ENCODE measurements around the gene NPTXR. TPM values are rescaled to one million over a fixed set of nuclear protein-coding genes. Genes with fewer than 3 reads are reported as not detected.
"Not testable (repeated sequence)": the region's sequence is repeated elsewhere in the genome, so short reads cannot be mapped to it uniquely, and the experiment has no call there.

The NPTXR gene
- total RNA-seq, 1 experiment from 2014 or later = 12.8 TPM

DNA sequence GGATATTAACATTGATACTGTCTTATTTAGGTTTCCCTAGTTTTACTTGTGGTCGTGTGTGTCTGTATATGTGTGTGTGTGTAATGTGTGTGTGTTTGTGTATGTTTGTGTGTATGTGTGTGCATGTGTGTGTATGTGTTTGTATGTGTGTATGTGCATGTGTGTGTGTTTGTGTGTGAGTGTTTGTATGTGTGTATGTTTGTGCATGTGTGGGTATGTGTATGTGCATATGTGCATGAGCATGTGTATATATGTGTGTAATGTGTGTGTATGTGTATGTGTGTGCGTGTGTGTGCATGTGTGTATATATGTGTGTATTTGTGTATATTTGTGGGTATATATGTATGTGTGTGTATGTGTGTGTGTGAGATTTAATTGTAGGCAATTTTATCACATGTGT is 32.6 kb downstream of the NPTXR start:
- ChIA-PET CTCF (no interaction called here), POLR2A (no interaction called here), RAD21 (ENCODE audit: low non-redundant PET in 1 of 2, low total read pairs in 2 of 2, uncharacterized antibody in 2 of 2, unreplicated experiment in 2 of 2) (no interaction called here)
- Histone ChIP-seq H3K9me2 (ENCODE audit: insufficient read depth) (no peaks in the 10 kb centered on the region), H4K20me1 (ENCODE audit: insufficient read depth) (no peaks in the 10 kb centered on the region), H3K4me2 (ENCODE audit: low read length) (no peak overlapping the region), H2AFZ (ENCODE audit: low read depth, low read length, poor library complexity, severe bottlenecking) (no peak overlapping the region), H3K79me2 (ENCODE audit: insufficient read depth, low read length) (no peaks in the 10 kb centered on the region), H3K27ac (ENCODE audit: low read depth, low read length) (no peak overlapping the region), H3K36me3 (ENCODE audit: control insufficient read depth in 1 of 2, insufficient read depth in 2 of 2, low read length in 2 of 2) (no peaks in the 10 kb centered on the region), H3K27me3 (ENCODE audit: insufficient read depth, low read length) (0 out of 2 replicates have a peak, but pooled peaks cover under 1% of the 10 kb centered on the region), H3K4me1 (ENCODE audit: control insufficient read depth in 1 of 2, insufficient read depth in 2 of 2, low read length in 2 of 2) (peaks cover 0 to 4% of the 10 kb centered on the region in 2 experiments; a peak in 1 of 4 replicates), H3K4me3 (replicated peaks in 1 of 2; ENCODE audit: low read depth in 1 of 2, low read length in 2 of 2) (no peak overlapping the region), H3K9me3 (ENCODE audit: control insufficient read depth in 1 of 2, insufficient read depth in 1 of 2, low read depth in 1 of 2, low read length in 2 of 2) (peaks cover 0 to 4% of the 10 kb centered on the region in 2 experiments; a peak in 1 of 4 replicates), H3K9ac (ENCODE audit: low read length) (no peak overlapping the region)
- DNase-seq (ENCODE audit: low read depth, low spot score) (no peak), ATAC-seq (no peak)
- no TSS peak for BruUV-seq (replicated peaks)
- intact Hi-C loops (cut with micrococcal nuclease) = no loop called here
- TF ChIP-seq, protein P1, sequence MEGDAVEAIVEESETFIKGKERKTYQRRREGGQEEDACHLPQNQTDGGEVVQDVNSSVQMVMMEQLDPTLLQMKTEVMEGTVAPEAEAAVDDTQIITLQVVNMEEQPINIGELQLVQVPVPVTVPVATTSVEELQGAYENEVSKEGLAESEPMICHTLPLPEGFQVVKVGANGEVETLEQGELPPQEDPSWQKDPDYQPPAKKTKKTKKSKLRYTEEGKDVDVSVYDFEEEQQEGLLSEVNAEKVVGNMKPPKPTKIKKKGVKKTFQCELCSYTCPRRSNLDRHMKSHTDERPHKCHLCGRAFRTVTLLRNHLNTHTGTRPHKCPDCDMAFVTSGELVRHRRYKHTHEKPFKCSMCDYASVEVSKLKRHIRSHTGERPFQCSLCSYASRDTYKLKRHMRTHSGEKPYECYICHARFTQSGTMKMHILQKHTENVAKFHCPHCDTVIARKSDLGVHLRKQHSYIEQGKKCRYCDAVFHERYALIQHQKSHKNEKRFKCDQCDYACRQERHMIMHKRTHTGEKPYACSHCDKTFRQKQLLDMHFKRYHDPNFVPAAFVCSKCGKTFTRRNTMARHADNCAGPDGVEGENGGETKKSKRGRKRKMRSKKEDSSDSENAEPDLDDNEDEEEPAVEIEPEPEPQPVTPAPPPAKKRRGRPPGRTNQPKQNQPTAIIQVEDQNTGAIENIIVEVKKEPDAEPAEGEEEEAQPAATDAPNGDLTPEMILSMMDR (IDR thresholded peaks at IDR 0.05 in 2 of 3, conservative IDR thresholded peaks at IDR 0.05 in 1 of 3; ENCODE audit: borderline replicate concordance in 1 of 3, insufficient read depth in 1 of 3, low read depth in 2 of 3, low read length in 2 of 3) = no peak
- TF ChIP-seq, protein P2, sequence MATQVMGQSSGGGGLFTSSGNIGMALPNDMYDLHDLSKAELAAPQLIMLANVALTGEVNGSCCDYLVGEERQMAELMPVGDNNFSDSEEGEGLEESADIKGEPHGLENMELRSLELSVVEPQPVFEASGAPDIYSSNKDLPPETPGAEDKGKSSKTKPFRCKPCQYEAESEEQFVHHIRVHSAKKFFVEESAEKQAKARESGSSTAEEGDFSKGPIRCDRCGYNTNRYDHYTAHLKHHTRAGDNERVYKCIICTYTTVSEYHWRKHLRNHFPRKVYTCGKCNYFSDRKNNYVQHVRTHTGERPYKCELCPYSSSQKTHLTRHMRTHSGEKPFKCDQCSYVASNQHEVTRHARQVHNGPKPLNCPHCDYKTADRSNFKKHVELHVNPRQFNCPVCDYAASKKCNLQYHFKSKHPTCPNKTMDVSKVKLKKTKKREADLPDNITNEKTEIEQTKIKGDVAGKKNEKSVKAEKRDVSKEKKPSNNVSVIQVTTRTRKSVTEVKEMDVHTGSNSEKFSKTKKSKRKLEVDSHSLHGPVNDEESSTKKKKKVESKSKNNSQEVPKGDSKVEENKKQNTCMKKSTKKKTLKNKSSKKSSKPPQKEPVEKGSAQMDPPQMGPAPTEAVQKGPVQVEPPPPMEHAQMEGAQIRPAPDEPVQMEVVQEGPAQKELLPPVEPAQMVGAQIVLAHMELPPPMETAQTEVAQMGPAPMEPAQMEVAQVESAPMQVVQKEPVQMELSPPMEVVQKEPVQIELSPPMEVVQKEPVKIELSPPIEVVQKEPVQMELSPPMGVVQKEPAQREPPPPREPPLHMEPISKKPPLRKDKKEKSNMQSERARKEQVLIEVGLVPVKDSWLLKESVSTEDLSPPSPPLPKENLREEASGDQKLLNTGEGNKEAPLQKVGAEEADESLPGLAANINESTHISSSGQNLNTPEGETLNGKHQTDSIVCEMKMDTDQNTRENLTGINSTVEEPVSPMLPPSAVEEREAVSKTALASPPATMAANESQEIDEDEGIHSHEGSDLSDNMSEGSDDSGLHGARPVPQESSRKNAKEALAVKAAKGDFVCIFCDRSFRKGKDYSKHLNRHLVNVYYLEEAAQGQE (IDR thresholded peaks at IDR 0.05; ENCODE audit: low read depth) = no peak
- TF ChIP-seq CEBPB (IDR thresholded peaks at IDR 0.05; ENCODE audit: low read depth) (no peak), SIN3A (IDR thresholded peaks at IDR 0.05; ENCODE audit: low read depth) (no peak), SP1 (IDR thresholded peaks at IDR 0.05; ENCODE audit: low read depth) (no peak), ATF3 (IDR thresholded peaks at IDR 0.05) (no peak), ZFX (IDR thresholded peaks at IDR 0.05) (no peak), POLR2AphosphoS5 (IDR thresholded peaks at IDR 0.05; ENCODE audit: low read depth, low read length) (no peak), RAD21 (IDR thresholded peaks at IDR 0.05; ENCODE audit: low read depth) (no peak), ELF1 (IDR thresholded peaks at IDR 0.05; ENCODE audit: borderline replicate concordance, low read depth) (no peak)
- TF ChIP-seq, protein P3, sequence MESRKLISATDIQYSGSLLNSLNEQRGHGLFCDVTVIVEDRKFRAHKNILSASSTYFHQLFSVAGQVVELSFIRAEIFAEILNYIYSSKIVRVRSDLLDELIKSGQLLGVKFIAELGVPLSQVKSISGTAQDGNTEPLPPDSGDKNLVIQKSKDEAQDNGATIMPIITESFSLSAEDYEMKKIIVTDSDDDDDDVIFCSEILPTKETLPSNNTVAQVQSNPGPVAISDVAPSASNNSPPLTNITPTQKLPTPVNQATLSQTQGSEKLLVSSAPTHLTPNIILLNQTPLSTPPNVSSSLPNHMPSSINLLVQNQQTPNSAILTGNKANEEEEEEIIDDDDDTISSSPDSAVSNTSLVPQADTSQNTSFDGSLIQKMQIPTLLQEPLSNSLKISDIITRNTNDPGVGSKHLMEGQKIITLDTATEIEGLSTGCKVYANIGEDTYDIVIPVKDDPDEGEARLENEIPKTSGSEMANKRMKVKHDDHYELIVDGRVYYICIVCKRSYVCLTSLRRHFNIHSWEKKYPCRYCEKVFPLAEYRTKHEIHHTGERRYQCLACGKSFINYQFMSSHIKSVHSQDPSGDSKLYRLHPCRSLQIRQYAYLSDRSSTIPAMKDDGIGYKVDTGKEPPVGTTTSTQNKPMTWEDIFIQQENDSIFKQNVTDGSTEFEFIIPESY (IDR thresholded peaks at IDR 0.05; ENCODE audit: extremely low read depth, insufficient replicate concordance, low read length) = no peak

- ATAC-seq; POLR2A ChIA-PET; H3K9me2 ChIP-seq (ENCODE audit: insufficient read depth); H3K4me2 ChIP-seq (ENCODE audit: low read length); RAD21 ChIA-PET (ENCODE audit: low non-redundant PET in 1 of 2, low total read pairs in 2 of 2, uncharacterized antibody in 2 of 2, unreplicated experiment in 2 of 2); H3K36me3 ChIP-seq (ENCODE audit: control insufficient read depth in 1 of 2, insufficient read depth in 2 of 2, low read length in 2 of 2); H3K9ac ChIP-seq (ENCODE audit: low read length); BruUV-seq (replicated peaks); intact Hi-C loops (cut with micrococcal nuclease); H3K9me3 ChIP-seq (ENCODE audit: control insufficient read depth in 1 of 2, insufficient read depth in 1 of 2, low read depth in 1 of 2, low read length in 2 of 2); CTCF ChIA-PET; H2AFZ ChIP-seq (ENCODE audit: low read depth, low read length, poor library complexity, severe bottlenecking); H3K27me3 ChIP-seq (ENCODE audit: insufficient read depth, low read length); H3K27ac ChIP-seq (ENCODE audit: low read depth, low read length); DNase-seq (ENCODE audit: low read depth, low spot score); H4K20me1 ChIP-seq (ENCODE audit: insufficient read depth); H3K79me2 ChIP-seq (ENCODE audit: insufficient read depth, low read length); H3K4me3 ChIP-seq (replicated peaks in 1 of 2; ENCODE audit: low read depth in 1 of 2, low read length in 2 of 2): not testable (repeated sequence)
- peaks cover 2 to 10% of the 10 kb centered on the region in 2 experiments; a peak in 2 of 4 replicates for H3K4me1 ChIP-seq (ENCODE audit: control insufficient read depth in 1 of 2, insufficient read depth in 2 of 2, low read length in 2 of 2)
Observed at GRCh38 chr22:38805041-38805593, 38.7 kb downstream of the NPTXR start.

All from HCT116 (cell line).